ENCODE measurements around the gene KHK.

GRCh38 chr2:27085673-27086089 is 891 bp upstream of the KHK start:
- TF ChIP-seq GATA2 (IDR thresholded peaks at IDR 0.05; ENCODE audit: low read depth, low read length) (no peak), GATA3 (IDR thresholded peaks at IDR 0.05; ENCODE audit: low read depth, low read length) (no peak)
